Upper lobe of right lung (tissue), 1 donor: ENCODE results near the gene STAP2. TPM values are rescaled to one million over a fixed set of nuclear protein-coding genes. Genes with fewer than 3 reads are reported as not detected.

Source experiments
- ATAC-seq: fragments of 200-7000 bp; cut with Tn5 transposase; one replicate; pipeline ENCODE4 v1.9.1; 2020; ENCODE audit warnings: mild to moderate bottlenecking, moderate library complexity
- DNase-seq: peaks from one replicate; pipeline ENCODE4 v3.0.0-alpha.2; 2020
- H3K27ac ChIP-seq: fragments of 200-600 bp; one replicate; pipeline ENCODE4 v1.8.0; 2022
- H3K27me3 ChIP-seq: fragments of 200-600 bp; one replicate; pipeline ENCODE4 v1.8.0; 2022; ENCODE audit warnings: mild to moderate bottlenecking
- H3K36me3 ChIP-seq: fragments of 200-600 bp; one replicate; pipeline ENCODE4 v1.8.0; 2022
- H3K4me1 ChIP-seq: fragments of 200-600 bp; one replicate; pipeline ENCODE4 v1.8.0; 2022
- H3K4me3 ChIP-seq: fragments of 200-600 bp; one replicate; pipeline ENCODE4 v1.8.0; 2022; ENCODE audit warnings: mild to moderate bottlenecking
- H3K9me3 ChIP-seq: fragments of 200-600 bp; one replicate; pipeline ENCODE4 v1.8.0; 2022
- CTCF ChIP-seq: fragments of 200-600 bp; IDR thresholded peaks from one replicate; pipeline ENCODE4 v1.8.0; 2022; ENCODE audit warnings: antibody characterized with exemption
- intact Hi-C: fragments of 100-400 bp; cut with DNase I; formaldehyde crosslinking; loops from one replicate; pipeline ENCODE4 v1.11.0; 2022
- total RNA-seq: library from RNA; stranded (reverse); fragmentation: NEBNext Ultra II Directional; extraction: Animal tissue kit (Norgen Biotek cat#: 25700); gene quantifications from one replicate; pipeline ENCODE4 v1.2.1, GENCODE V29; 2021
- donor health status: DM: no; HTN: yes; CAD: no; lungs with severe emphysema.

Gene STAP2
- total RNA-seq, 1 donor from 2014 or later = 16.1 TPM

- Histone ChIP-seq H3K9me3 (no peaks in the 10 kb centered on the region), H3K27ac (no peak overlapping the region), H3K36me3 (no peaks in the 10 kb centered on the region), H3K4me3 (peak overlapping the region; percentile 39), H3K4me1 (no peaks in the 10 kb centered on the region), H3K27me3 (no peaks in the 10 kb centered on the region)
- DNase-seq (no peak), ATAC-seq (peak; percentile 6)
- intact Hi-C loops = no loop called here
- no peak for TF ChIP-seq CTCF
Observed at GRCh38 chr19:4327877-4328242, 10.8 kb downstream of the STAP2 start.

- no peak overlapping the region for H3K27ac ChIP-seq
- no peak for TF ChIP-seq CTCF
- peak overlapping the region; percentile 39 for H3K4me3 ChIP-seq
- H3K4me1 ChIP-seq = no peaks in the 10 kb centered on the region
- H3K36me3 ChIP-seq = no peaks in the 10 kb centered on the region
- no peaks in the 10 kb centered on the region for H3K9me3 ChIP-seq
- ATAC-seq = peak; percentile 55
- DNase-seq = peak; percentile 84
- no peaks in the 10 kb centered on the region for H3K27me3 ChIP-seq
- intact Hi-C loops = no loop called here
Observed at GRCh38 chr19:4327252-4327876, 11.3 kb downstream of the STAP2 start.

GRCh38 chr19:4326837-4327251 lies 11.8 kb downstream of the STAP2 start:
- DNase-seq (no peak), ATAC-seq (no peak)
- no peaks in the 10 kb centered on the region for H3K27me3 ChIP-seq
- H3K4me3 ChIP-seq = no peak overlapping the region
- no peak overlapping the region for H3K27ac ChIP-seq
- no peaks in the 10 kb centered on the region for H3K36me3 ChIP-seq
- TF ChIP-seq CTCF = no peak
- H3K4me1 ChIP-seq = no peaks in the 10 kb centered on the region
- no peaks in the 10 kb centered on the region for H3K9me3 ChIP-seq
- intact Hi-C loops = no loop called here

GRCh38 chr19:4326215-4326836 lies 12.3 kb downstream of the STAP2 start:
- intact Hi-C loops = no loop called here
- H3K27me3 ChIP-seq = no peaks in the 10 kb centered on the region
- no peak for DNase-seq
- no peaks in the 10 kb centered on the region for H3K4me1 ChIP-seq
- ATAC-seq = no peak
- no peaks in the 10 kb centered on the region for H3K9me3 ChIP-seq
- no peak overlapping the region for H3K4me3 ChIP-seq
- no peak for TF ChIP-seq CTCF
- H3K36me3 ChIP-seq = no peaks in the 10 kb centered on the region
- H3K27ac ChIP-seq = no peak overlapping the region

GRCh38 chr19:4324228-4324627 lies 14.4 kb downstream of the STAP2 start:
- Histone ChIP-seq H3K4me1 (no peaks in the 10 kb centered on the region), H3K36me3 (no peaks in the 10 kb centered on the region), H3K27me3 (no peaks in the 10 kb centered on the region), H3K4me3 (no peak overlapping the region), H3K9me3 (no peaks in the 10 kb centered on the region), H3K27ac (no peak overlapping the region)
- no peak for TF ChIP-seq CTCF
- ATAC-seq (no peak), DNase-seq (no peak)
- intact Hi-C loops = no loop called here
